Stimulated activated CD4-positive, alpha-beta T cell treated with anti-CD3 and anti-CD28 coated beads, Interleukin-12 subunit alpha, Interleukin-12 subunit beta, amount 100 ng/mL, for 4 hours (primary cell): ENCODE measurements around the gene RND2.

ENCODE experiments used
- DNase-seq: peaks from one replicate; pipeline ENCODE4 v3.0.0-alpha.2; 2020

The RND2 gene

GRCh38 chr17:43079641-43080302 is 54.7 kb downstream of the RND2 start:
- DNase-seq: no peak
